Measurements from ENCODE around the gene PRLH.

PRLH gene

DNA sequence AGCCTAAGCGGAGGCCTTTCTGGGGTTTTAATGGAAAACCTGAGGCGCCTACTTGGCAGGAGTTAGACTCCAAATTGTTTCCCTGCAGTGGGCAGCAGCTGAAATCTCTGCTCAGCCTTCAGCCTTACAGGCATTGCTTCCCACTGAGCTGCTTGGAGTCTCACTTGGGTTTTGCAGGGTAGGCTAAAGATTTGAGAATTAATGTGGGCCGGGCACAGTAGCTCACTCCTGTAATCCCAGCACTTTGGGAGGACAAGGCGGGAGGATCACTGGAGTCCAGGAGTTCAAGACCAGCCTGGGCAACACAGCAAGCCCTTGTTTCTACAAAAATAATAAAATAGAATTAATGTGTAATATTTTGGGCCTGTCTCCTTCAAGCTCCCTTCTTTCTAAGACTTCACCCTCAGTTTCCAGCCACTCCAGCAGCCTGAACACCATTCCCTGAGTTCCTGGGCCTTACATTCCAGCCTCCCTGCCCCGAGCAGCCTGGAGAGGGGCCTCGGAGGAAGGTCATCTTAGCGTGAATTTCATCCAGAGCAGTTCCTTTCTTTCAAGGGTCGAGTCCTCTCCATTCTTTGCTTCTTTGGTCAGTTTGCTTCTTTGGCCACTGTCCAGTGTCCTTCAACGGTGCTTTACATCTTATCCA, 33.2 kb downstream of the PRLH start:
- in situ Hi-C loops (cut with MboI; ENCODE audit: low pct_unique_long_range_greater_than_20kb, low sequenced_read_pairs, unreplicated experiment) = no loop called here
- TF ChIP-seq, protein P1, sequence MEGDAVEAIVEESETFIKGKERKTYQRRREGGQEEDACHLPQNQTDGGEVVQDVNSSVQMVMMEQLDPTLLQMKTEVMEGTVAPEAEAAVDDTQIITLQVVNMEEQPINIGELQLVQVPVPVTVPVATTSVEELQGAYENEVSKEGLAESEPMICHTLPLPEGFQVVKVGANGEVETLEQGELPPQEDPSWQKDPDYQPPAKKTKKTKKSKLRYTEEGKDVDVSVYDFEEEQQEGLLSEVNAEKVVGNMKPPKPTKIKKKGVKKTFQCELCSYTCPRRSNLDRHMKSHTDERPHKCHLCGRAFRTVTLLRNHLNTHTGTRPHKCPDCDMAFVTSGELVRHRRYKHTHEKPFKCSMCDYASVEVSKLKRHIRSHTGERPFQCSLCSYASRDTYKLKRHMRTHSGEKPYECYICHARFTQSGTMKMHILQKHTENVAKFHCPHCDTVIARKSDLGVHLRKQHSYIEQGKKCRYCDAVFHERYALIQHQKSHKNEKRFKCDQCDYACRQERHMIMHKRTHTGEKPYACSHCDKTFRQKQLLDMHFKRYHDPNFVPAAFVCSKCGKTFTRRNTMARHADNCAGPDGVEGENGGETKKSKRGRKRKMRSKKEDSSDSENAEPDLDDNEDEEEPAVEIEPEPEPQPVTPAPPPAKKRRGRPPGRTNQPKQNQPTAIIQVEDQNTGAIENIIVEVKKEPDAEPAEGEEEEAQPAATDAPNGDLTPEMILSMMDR (IDR thresholded peaks at IDR 0.05; ENCODE audit: extremely low read depth, insufficient read depth, missing control alignments) = no peak
- DNase-seq (ENCODE audit: low spot score) = no peak

DNA sequence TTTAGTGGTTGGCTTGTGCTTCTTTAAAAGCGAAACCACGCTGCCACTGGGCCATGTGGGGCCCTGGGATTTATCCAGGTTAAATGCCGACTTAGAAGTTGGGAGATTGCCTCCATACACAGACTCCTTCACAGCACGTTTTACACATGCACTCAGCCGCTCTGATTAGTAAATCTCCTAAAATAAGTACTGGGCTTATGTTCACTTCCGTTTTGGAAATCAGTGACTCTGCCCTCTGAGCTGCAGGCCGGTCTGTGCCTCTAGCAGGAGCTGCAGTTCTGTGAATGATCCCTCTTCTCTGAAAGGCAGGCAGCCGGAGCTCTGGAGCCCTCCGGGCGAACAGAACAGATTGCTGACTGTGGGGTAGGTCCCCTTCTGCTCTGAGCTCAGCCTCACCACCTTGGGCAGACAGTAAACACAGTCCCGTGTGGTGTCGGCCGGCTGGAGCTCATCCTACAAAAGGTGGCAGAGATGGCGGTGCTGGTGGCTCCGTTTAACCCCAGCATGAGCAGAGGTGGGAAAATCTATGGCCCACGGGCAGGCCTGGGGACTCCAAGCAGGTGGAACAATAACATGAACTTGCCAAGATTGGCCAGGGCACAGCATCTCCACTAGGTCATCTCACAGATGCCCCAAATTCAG, 34.0 kb downstream of the PRLH start:
- DNase-seq (ENCODE audit: low spot score) = no peak
- in situ Hi-C loops (cut with MboI; ENCODE audit: low pct_unique_long_range_greater_than_20kb, low sequenced_read_pairs, unreplicated experiment) = no loop called here
- TF ChIP-seq, protein P1 (IDR thresholded peaks at IDR 0.05; ENCODE audit: extremely low read depth, insufficient read depth, missing control alignments) = no peak

DNA sequence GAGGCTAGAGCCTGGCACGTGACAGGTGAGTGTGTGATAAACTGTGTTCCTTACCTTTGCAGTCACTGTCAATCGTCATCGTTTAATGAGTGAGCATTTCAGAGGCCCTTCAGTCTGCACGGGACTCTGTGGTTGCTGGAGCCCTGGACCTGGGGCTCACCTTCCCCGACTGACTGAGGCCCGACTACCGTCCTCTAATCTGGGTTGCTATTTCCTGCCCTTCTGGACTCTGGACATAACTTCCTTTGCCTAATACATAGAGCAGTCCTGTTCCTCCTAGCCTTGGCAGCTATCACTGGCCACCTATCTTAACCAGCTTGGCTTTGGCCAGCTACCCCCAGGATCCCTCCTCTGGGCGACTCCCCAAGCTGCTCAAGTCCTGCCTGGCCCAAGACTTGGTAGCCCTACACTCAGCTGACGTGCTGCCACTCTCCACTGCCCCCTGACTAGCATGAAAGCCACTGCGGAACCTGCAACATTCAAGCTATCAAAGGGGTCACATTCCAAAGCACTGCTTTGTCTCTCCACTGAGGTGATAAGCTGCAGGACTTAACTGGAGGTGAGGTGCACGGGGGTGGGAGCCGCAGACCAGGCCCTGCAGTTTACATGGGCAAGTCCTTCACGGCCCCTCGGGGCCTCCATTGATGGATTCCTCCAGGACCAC, 35.2 kb downstream of the PRLH start:
- TF ChIP-seq, protein P1 (IDR thresholded peaks at IDR 0.05; ENCODE audit: extremely low read depth, insufficient read depth, missing control alignments) = no peak
- in situ Hi-C loops (cut with MboI; ENCODE audit: low pct_unique_long_range_greater_than_20kb, low sequenced_read_pairs, unreplicated experiment) = no loop called here
- DNase-seq (ENCODE audit: low spot score) = no peak

DNA sequence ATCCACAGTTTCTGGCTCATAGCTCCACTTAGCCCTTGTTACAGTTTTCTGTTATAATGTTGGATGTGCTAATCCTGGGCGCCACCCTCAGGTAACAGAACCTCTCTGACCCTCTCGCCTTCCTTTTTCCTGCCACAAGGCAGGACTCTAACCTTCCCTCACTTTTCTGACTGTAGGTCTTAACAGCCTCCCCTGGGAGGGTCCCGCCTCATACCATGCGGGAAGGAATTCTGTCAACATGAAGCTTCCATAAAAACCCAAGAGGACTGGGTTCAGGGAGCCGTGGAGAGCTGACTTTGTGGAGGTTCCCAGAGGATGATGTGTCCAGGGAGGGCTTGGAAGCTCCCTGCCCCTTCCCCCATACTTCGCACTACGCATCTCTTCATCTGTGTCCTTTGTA, 36.0 kb downstream of the PRLH start:
- no peak for DNase-seq (ENCODE audit: low spot score)
- TF ChIP-seq, protein P1 (IDR thresholded peaks at IDR 0.05; ENCODE audit: extremely low read depth, insufficient read depth, missing control alignments) = no peak
- in situ Hi-C loops (cut with MboI; ENCODE audit: low pct_unique_long_range_greater_than_20kb, low sequenced_read_pairs, unreplicated experiment) = no loop called here

DNA sequence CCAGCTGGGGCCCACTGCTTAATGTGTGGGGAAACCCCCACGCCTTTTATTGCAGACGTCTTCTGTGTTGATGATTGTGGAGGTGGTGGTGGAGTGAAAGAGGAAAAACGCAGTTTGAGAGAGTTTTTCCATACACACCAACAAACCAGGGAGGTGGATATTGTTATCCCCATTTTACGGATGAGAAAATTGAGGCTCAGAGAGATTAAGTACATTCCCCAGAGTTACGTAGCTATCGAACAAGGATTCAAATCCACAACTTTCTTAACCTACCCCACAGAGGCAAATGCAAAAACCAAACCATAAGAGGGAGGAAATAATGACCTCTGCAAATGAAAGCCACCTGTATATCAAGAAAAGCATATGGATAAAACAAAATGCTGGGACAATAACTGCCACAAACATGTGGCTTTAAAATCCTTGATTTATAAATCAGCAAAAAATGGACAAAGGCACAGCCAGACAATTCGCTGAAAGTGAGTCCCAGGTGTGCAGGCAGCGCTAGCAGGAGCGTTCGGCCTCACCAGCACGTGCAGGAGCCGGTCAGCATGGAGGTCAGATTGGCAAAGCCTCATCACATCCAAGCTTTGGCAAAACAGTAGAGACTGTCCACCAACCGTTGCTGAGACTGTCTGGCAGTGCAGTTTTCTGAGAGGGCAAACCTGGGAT, 36.8 kb downstream of the PRLH start:
- TF ChIP-seq, protein P1 (IDR thresholded peaks at IDR 0.05; ENCODE audit: extremely low read depth, insufficient read depth, missing control alignments) = no peak
- DNase-seq (ENCODE audit: low spot score) = no peak
- in situ Hi-C loops (cut with MboI; ENCODE audit: low pct_unique_long_range_greater_than_20kb, low sequenced_read_pairs, unreplicated experiment) = no loop called here

DNA sequence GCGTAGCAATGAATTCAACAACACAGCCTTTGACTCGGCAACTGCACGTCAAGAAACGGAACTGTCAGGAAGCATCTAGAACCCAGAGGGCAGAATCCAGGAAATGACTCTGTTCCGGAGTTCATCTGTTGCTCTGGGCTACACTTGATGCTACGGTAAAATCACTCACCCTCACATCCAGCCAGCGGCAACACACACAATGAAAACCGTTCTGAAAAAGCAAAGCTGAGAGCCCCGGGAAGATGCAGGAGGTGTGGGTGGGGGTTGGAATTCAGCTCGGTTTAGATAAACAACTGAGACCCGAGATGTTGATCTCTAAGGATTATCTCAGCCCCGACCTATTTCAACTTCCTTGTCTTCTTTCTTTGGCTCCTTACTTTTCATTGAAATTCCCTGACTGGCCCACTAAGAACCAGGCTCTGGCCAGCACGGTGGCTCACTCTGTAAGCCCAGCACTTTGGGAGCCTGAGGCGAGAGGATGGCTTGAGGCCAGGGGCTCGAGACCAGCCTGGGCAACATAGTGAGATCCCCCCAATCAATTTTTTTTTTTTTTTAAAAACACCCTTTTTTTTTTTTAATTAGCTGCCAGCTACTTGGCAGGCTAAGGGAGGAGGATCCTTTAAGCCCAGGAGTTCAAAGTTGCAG, 37.5 kb downstream of the PRLH start:
- in situ Hi-C loops (cut with MboI; ENCODE audit: low pct_unique_long_range_greater_than_20kb, low sequenced_read_pairs, unreplicated experiment) = no loop called here

More for the DNA sequence above, 37.5 kb downstream of the PRLH start:
- peak; percentile 53 for DNase-seq (ENCODE audit: low spot score)
- TF ChIP-seq, protein P1 (IDR thresholded peaks at IDR 0.05; ENCODE audit: extremely low read depth, insufficient read depth, missing control alignments) = no peak

All from GM13977 (cell line).